NCI-H2107 treated with DMSO at 0.1 percent for 48 hours (cell line): Measurements from ENCODE around the gene GMFB.

Experiments used
- DNase-seq: peaks from one replicate; lab custom pipeline; 2025; ENCODE audit not compliant: unreplicated experiment; lab: John Stamatoyannopoulos, UW

The GMFB gene

GRCh38 chr14:54493293-54493692 is 4.5 kb upstream of the GMFB start:
- DNase-seq, result no peak

DNA sequence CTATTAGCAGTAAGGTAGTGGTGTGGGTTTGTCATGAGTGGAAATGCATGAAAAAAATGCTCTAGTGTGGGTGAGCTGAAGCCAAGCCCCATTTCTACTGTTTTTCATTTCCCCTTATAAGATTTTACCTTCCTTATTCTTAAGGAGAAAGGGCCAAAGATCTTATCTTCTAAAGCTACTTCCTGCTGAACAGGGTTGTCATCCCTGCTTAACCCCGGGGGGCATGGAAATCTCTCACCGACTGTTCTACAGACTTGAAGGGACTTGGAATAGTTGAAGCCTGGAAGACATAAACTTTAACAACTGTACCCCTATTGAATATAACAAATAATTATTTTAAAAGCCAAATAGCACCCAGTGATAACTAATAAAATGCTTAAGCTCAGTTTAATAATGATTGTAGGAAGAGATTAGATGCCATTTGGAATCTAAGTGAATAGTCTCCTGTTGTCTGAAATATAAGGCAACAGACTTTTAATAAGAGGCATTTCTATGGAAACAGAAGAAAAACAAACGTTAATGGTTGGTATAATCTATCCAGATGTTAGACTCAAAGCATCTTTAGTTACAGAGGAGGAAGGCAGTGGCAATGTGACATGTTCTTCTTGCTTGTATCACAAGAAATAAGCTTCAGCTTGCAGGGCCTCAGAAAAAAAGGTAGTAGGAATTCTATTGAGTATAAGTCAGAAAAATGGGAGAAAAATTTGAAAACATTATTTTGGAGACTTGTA is 1.8 kb upstream of the GMFB start:
- DNase-seq, result no peak

- no peak for DNase-seq
These were observed 1.1 kb upstream of the GMFB start for GRCh38 chr14:54489731-54490444.

DNA sequence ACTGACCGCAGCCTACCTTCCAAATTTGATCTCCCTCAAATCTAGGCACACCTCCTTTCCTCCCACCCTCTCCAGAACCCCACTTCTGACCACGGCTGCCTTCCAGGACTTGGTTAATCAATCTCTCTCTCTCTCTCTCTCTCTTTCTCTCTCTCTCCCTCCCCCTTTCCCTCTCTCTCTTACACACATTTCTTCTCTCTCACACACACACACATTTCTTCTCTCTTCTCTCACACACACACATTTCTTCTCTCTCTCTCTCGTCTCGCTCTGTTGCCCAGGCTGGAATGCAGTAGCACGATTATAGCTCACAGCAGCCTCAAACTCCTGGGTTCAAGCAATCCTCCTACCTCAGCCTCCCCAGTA is 521 bp upstream of the GMFB start:
- DNase-seq, result no peak

DNA sequence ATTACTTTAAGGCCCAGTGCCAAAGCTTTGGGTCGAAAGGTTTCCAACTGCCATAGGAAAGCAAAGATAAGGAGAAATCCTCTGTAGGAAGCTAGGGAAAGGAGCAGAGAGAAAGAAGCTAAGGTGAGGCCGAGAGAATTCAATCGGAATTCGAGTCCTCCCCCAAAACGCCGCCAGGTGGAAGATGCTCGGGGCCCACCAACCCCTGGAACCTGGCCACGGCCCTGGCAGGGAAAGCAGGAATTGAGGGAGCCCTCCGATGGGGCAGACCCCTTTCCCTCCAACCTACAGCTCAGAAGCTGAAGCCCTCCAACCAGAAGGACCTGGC is 498 bp downstream of the GMFB start:
- no peak for DNase-seq

DNA sequence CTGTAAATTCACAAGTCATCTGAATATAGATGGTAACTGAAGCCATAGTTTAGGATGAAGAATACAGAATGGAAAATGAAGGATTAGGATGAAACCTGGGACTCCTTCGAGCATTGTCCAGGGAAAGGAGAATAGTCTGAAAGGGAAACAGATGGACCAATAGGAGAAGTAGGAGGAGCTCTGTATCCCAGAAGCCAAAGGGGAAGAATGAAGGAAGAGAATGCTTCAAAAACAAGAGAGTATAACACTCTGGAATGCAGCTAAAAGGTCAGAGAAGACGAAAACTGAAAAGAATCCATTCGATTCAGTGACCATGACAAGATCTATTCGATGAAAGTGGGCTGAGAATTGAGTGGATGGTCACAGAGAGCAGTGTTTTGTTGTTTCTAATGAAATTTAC is 1.0 kb downstream of the GMFB start:
- DNase-seq, result no peak

- DNase-seq, result no peak
These were observed 2.1 kb downstream of the GMFB start for GRCh38 chr14:54486685-54487084.

DNA sequence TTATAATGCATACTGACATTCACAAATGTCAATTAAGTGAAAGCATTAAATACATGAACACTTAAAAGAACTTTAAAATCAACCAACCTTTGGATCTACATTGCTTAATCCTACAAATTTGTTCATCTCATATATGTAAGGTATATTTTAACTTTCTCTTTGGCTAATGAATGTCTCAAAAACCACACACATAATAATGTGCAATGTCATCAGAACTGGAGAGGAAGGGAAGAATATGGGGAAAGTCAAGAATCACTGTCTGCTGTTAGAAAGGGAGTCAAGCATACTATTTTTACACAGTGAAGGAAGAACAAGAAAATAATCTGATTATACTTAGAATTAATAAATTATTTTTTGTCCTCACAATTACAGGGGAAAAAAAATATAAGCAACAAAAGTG is 4.9 kb downstream of the GMFB start:
- no peak for DNase-seq

- DNase-seq, result no peak
These were observed 5.6 kb downstream of the GMFB start for GRCh38 chr14:54483073-54483745.

- DNase-seq, result no peak
These were observed 7.1 kb downstream of the GMFB start for GRCh38 chr14:54481695-54482094.

- no peak for DNase-seq
These were observed 7.8 kb downstream of the GMFB start for GRCh38 chr14:54480830-54481562.

DNA sequence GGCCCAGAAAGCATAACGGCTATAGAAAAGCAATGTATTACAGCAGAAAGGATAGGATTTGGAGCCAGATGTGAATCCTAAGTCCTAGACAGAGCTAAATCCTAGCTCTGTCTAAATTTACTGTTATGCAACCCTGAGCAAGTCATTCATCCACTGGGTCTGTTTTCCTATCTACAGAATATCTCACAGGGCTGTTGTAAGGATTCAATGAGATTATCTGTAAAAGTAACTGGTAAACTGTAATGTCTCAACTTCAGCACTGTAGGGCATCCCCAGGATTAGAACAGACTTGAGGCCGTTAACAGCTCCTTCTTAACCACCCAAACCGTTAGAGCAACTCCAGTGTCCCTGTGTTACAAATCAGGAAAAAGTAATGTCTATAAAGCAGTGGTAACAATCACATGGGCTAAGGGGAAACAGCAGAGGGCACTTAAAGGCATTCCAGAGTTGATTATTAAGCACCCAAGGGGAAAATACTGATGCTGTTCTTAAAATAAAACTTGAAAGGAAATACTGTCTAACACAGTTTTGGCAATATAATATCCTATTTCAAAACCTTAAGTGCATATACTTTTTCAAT is 10.1 kb downstream of the GMFB start:
- DNase-seq, result no peak

- no peak for DNase-seq
These were observed 12.9 kb downstream of the GMFB start for GRCh38 chr14:54475911-54476310.

DNA sequence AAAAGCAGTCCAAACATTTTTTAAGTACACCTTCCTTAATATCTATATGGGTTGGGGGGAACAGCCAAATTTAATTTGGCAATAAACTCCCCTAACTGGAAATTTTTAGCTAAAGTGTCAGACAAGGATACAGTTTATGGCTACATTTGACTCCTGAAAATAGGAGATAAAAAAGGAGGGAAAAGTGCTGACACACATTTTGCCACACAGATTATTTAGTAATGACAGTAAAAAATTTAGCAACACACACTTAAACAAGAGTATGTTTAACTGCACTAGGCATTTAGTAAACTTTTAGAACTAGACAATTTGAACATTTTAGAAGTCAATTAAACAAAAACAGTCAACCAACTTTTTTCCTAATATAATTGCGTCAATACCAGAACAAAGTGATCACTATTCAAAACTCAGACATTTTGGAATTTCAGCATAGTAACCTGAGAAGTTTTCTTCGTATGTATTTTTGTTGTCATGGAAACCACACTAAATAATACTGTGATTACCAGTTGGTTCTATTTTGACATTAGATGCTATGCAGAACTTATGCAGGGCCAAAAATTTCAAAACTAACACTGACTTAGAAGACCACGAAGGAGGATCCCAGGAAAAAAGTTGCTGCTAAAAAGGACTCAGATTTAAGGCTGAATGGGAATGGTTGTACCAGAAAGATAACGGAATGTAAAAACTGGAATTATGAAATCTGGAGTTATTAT is 13.4 kb downstream of the GMFB start:
- DNase-seq, result no peak

DNA sequence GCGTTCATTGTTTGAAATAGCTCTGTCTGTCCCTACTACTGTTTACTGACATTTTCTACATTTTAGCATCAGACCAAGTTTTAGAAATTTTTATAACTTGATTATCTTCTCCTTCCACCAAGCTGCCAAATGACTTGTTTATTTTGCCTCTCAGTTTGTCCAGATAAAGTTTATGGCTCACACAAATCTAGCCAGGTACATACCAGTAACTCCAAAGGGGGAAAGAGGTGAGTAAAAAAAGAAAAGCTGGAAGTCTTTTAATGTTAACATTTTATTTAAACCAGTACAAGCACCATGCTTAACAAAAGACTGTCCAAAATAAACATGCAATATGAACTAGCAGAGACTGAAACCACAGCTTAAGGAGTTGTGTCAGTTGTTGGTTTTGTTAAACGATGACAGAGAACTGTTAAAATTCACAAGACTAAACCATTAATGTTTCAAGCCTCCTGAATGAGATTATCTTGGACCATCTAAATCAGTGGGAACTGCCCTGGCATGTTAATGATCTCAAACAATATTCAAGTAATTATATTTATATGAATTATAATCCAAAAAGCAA is 14.5 kb downstream of the GMFB start:
- no peak for DNase-seq

GRCh38 chr14:54472315-54472714 is 16.5 kb downstream of the GMFB start:
- no peak for DNase-seq

GRCh38 chr14:54471641-54472040 is 17.1 kb downstream of the GMFB start:
- DNase-seq, result no peak

GRCh38 chr14:54470701-54471100 is 18.1 kb downstream of the GMFB start:
- no peak for DNase-seq

GRCh38 chr14:54467280-54467679 is 21.5 kb downstream of the GMFB start:
- no peak for DNase-seq

- DNase-seq, result no peak
These were observed 23.1 kb downstream of the GMFB start for GRCh38 chr14:54465654-54466053.
